ENCODE measurements around the gene SLC23A3. TPM values are rescaled to one million over a fixed set of nuclear protein-coding genes. Genes with fewer than 3 reads are reported as not detected.

The SLC23A3 gene
- total RNA-seq, 1 donor from 2014 or later, result not detected

DNA sequence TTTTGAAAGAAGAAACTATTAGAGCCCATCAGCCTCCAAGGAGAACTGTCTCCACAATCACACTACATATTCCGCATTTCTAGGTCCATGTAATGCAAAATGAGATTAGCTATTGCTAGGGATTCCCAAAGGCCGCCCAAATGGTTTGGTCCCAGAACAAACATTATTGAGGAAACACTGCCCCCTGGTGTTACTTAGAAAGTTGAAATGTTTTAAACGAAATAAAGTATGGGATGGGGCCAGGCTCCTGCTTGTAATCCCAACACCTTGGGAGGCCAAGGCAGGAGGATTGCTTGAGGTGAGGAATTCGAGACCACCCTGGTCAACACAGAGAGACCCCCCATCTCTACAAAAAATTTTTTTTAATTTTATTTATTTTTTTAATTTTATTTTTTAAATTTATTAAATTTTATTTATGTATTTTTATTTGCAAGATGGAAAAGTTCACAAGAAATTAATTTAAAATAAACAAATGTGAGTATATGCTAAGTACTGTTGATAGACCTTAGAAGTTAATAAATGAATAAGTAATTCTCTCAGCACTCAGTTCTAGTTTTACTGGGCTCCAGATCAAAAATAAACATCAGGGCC lies 14.7 kb downstream of the SLC23A3 start:
- peak; percentile 87 for DNase-seq (ENCODE audit: low read depth)

- DNase-seq (ENCODE audit: low read depth), result no peak
Measured at GRCh38 chr2:219149667-219150066, 20.2 kb downstream of the SLC23A3 start.

DNA sequence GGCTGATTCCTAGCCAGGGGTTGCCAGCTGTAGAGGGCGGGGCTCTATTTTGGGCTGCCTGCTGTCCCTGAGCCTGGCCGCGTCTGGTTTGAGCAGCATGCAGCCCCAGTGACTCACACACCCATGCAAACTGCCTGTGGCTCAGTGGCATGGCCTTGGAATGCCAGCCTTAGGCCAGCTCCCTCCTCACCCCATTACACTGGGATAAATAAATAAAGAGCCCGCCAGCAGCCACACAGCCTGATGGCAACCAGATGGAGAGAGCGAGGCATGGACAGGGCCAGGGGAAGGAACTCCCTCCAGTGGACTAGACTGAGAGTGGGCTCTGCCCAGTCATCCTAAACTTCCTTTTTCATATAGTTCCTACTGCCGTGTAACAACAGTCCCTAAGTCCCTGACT lies 27.5 kb downstream of the SLC23A3 start:
- peak; percentile 98 for DNase-seq (ENCODE audit: low read depth)

- no peak for DNase-seq (ENCODE audit: low read depth)
Measured at GRCh38 chr2:219140722-219141121, 29.1 kb downstream of the SLC23A3 start.

GRCh38 chr2:219133976-219134375 lies 35.9 kb downstream of the SLC23A3 start:
- DNase-seq (ENCODE audit: low read depth), result no peak

DNA sequence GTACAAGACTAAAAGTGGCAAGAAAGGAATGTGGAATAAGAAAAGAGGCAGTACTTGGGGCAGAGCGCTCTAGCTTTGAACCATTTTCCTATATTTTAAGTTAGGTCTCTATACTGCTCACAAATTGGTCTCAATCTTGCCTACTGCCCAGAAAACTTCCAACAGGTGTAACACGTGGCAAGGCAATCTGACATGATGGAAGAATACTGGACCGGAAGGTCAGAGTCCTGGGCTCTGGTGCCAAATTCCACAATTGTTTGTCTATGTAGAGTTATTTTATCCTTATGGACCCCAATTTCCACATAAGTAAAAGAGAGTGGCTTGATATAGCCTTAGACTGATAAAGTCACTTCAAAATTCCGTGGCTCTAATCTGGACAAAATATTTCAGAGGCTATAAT lies 38.1 kb downstream of the SLC23A3 start:
- DNase-seq (ENCODE audit: low read depth), result no peak

GRCh38 chr2:219131327-219131726 lies 38.5 kb downstream of the SLC23A3 start:
- no peak for DNase-seq (ENCODE audit: low read depth)

GRCh38 chr2:219129589-219129988 lies 40.2 kb downstream of the SLC23A3 start:
- DNase-seq (ENCODE audit: low read depth), result no peak

- no peak for DNase-seq (ENCODE audit: low read depth)
Measured at GRCh38 chr2:219128396-219128795, 41.4 kb downstream of the SLC23A3 start.

DNA sequence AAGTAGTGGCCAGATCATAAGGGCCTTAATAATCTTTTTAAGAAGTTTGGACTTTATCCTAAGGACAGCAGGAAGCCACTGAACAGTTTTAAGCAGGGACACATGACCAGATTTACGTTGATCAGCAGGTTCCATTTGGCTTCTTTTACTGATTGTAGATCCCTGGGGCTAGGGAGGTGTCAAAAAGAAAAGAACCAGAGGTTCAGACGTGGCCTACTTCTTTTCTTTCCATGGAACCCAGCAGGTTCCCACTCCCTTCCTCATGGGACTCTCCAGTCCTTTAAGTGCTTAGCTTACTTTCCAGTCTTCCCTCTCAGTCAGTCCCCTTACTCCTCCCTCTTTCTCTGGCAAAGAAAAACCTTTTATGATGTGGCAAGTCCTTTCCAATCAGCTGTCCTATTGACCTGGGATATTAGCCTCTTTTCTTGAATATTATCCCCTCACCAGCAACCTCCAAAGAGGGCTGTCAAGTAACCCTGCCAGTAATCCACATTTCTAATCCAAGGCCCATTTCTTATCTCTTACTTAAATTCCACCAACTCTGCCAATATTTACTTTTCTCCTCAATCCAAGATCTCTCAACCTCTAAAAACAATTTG lies 42.7 kb downstream of the SLC23A3 start:
- DNase-seq (ENCODE audit: low read depth), result no peak

DNA sequence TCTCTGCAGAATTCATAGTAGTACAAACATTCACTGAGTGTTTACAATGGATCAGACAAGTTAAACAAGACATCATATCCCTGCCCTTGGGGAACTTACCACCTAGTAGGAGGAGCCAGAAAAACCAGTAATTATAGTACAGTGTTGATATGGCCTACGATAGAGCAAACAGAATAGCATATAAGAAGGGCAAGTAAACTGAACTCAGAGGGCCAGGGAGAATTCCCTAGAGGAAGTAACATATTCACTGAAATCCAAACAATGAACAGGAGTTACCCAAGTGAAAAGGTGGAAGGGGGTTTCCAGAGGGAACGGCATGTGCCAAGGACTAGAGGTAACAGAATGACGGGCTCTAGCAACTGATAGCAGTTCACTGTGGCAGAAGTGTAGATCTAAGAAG lies 43.3 kb downstream of the SLC23A3 start:
- no peak for DNase-seq (ENCODE audit: low read depth)

DNA sequence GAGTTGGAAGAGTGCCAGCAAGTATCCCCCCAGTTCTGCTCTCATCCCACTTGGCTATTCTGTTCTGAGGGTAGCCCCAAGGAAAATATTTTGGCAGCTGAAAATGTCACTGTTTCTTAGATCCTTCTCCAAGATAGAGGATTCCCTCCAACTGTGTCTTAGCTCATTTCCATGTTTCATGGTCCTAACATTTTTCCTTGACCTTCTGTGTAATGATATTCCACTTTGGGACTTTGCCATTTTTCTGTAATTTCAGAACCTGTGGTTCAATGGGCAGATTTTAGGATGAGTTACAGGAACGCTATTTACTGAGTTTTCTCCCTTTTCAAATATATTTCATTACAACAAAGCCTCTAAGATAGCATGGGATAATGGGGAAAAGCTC lies 44.0 kb downstream of the SLC23A3 start:
- no peak for DNase-seq (ENCODE audit: low read depth)

- peak; percentile 97 for DNase-seq (ENCODE audit: low read depth)
Measured at GRCh38 chr2:219125225-219125885, 44.5 kb downstream of the SLC23A3 start.

- DNase-seq (ENCODE audit: low read depth), result peak; percentile 65
Measured at GRCh38 chr2:219124381-219125110, 45.3 kb downstream of the SLC23A3 start.

GRCh38 chr2:219123356-219124135 lies 46.3 kb downstream of the SLC23A3 start:
- DNase-seq (ENCODE audit: low read depth), result peak; percentile 17

GRCh38 chr2:219122202-219122980 lies 47.4 kb downstream of the SLC23A3 start:
- DNase-seq (ENCODE audit: low read depth), result no peak

GRCh38 chr2:219120082-219120481 lies 49.7 kb downstream of the SLC23A3 start:
- DNase-seq (ENCODE audit: low read depth), result no peak

DNA sequence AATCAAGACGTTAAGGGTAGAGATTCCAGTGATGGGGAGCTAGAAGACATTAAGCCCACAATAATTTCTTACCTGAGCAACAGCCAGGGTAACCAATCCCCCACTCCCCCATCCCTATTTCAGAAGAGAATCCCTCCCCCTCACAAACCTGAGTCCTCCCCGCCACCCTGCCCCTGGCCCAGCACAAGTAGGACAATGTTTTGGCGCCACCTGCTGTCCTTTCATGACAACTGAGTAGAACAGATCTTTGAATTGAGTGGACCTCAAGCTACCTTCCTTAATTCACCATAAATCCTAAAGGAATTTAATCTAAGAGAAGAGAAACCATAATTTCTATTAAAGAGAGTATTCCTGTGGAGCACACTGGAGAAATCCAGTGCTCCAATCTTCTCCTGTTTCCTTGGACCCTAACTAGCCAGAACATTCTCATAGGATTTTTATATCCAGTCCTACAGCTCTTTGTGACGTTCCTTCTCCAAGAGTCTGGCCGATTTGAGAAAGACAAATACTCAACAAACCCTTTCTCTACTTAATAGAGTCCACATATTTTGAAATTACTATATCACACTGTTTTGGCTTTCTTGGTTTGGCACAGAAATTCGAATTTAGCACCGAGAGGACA lies 50.3 kb downstream of the SLC23A3 start:
- DNase-seq (ENCODE audit: low read depth), result peak; percentile 69

DNA sequence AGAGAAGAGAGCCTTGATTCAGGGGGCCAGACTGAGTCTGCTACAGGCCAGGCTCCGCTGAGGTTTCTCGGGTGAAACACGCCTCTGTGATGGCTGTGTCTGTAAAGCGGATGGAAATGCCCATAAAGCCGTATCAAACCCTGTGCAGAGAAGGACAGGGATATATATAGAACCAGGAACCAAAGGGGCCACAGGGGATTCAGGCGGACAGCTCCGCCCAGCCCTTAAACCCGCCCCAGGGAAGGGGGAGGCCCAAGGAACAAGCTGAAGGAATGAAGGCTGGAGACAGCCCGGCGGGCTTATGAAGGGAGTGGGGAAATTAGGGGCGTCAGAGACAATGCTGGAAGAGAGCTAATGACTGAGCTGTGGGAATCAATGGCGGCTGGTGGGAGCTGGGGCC lies 51.3 kb downstream of the SLC23A3 start:
- DNase-seq (ENCODE audit: low read depth), result no peak

All from myocyte (in vitro differentiated cells).